Measurements from ENCODE around the gene PAQR8.

The PAQR8 gene

GRCh38 chr6:52325695-52326471, 36.1 kb upstream of the PAQR8 start:
- H3K4me3 ChIP-seq (ENCODE audit: low read depth, low read length) = no peak overlapping the region
- no peak for TF ChIP-seq CTCF (IDR thresholded peaks at IDR 0.05; ENCODE audit: low read depth, low read length, missing control alignments)
- in situ Hi-C loops (cut with HindIII; ENCODE audit: low sequenced_read_pairs) = no loop called here
- no peak for DNase-seq (ENCODE audit: low read depth)

GRCh38 chr6:52326540-52327364, 35.2 kb upstream of the PAQR8 start:
- in situ Hi-C loops (cut with HindIII; ENCODE audit: low sequenced_read_pairs) = no loop called here
- DNase-seq (ENCODE audit: low read depth) = no peak
- no peak for TF ChIP-seq CTCF (IDR thresholded peaks at IDR 0.05; ENCODE audit: low read depth, low read length, missing control alignments)
- no peak overlapping the region for H3K4me3 ChIP-seq (ENCODE audit: low read depth, low read length)

DNA sequence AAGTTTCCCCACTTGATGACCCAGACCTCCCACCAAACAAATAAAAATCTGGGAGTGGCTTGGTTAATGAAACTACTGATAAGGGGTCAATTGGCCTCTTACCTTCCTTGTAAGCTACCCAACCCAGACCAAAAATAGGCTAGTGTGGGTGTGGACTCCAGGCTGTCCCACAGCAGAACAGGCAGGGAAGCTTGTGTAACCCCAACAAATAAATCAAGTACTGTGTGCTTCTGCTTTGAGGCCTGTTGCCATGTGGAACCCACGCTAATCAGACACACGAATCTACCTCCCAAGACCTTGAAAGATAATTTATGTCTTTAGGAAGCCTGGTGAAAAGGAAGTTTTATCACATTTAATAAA, 33.7 kb upstream of the PAQR8 start:
- no peak overlapping the region for H3K4me3 ChIP-seq (ENCODE audit: low read depth, low read length)
- DNase-seq (ENCODE audit: low read depth) = no peak
- TF ChIP-seq CTCF (IDR thresholded peaks at IDR 0.05; ENCODE audit: low read depth, low read length, missing control alignments) = no peak
- in situ Hi-C loops (cut with HindIII; ENCODE audit: low sequenced_read_pairs) = no loop called here

DNA sequence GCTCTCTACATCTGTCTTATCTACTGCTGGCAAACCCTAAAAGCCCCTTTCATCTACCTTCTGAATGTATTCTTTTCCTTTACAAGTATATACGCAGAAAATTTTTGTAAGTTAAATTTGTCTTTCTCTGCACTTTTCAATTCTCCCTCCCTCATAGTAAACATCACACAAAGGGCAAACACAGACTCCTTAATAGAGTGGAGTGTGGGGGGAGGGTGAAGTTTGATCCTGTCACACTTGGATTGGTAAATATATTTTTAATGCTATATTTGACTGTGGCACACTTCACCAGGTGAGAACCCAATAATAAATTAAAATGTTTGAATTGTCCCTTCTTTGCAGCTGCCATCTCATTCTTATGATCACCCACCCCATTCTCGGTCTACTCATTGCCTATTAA, 33.2 kb upstream of the PAQR8 start:
- DNase-seq (ENCODE audit: low read depth) = no peak
- in situ Hi-C loops (cut with HindIII; ENCODE audit: low sequenced_read_pairs) = no loop called here
- H3K4me3 ChIP-seq (ENCODE audit: low read depth, low read length) = no peak overlapping the region
- TF ChIP-seq CTCF (IDR thresholded peaks at IDR 0.05; ENCODE audit: low read depth, low read length, missing control alignments) = no peak

DNA sequence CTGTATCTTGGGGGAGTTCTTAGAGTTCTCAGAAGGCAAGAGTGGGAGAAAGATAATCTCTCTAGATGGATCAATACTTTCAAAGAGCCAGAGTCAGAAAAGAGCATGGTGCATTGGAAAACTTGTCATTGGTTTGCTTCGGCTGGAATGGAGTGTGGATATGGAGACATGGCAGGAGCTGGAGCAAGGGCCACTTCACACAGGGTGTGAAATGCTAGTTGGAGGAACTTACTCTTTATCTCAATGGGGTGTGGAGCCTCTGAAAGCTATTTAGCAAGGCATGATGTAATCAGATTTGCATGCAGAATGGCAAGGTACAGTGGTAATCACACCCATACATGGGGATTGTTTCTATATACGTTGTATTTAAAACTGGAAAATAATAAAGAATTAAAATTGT, 31.5 kb upstream of the PAQR8 start:
- H3K4me3 ChIP-seq (ENCODE audit: low read depth, low read length) = no peak overlapping the region
- in situ Hi-C loops (cut with HindIII; ENCODE audit: low sequenced_read_pairs) = no loop called here
- no peak for DNase-seq (ENCODE audit: low read depth)
- TF ChIP-seq CTCF (IDR thresholded peaks at IDR 0.05; ENCODE audit: low read depth, low read length, missing control alignments) = no peak

GRCh38 chr6:52331793-52332457, 30.0 kb upstream of the PAQR8 start:
- no peak for DNase-seq (ENCODE audit: low read depth)
- no peak for TF ChIP-seq CTCF (IDR thresholded peaks at IDR 0.05; ENCODE audit: low read depth, low read length, missing control alignments)
- in situ Hi-C loops (cut with HindIII; ENCODE audit: low sequenced_read_pairs) = no loop called here
- H3K4me3 ChIP-seq (ENCODE audit: low read depth, low read length) = no peak overlapping the region
